NT2/D1 (cell line): ENCODE data around the gene DENND1B.

Experiments used
- DNase-seq: peaks from one replicate; pipeline ENCODE4 v3.0.0-alpha.2; 2011; ENCODE audit warnings: low read depth, low spot score
- H3K27me3 ChIP-seq: 2 replicates; pipeline ENCODE4 v1.6.0; 2011; ENCODE audit warnings: mild to moderate bottlenecking; ENCODE audit not compliant: insufficient read length, insufficient read depth
- H3K36me3 ChIP-seq: 2 replicates; pipeline ENCODE4 v1.6.1; 2011; ENCODE audit warnings: mild to moderate bottlenecking, low read length, mixed read lengths; ENCODE audit not compliant: insufficient read depth, insufficient read length
- H3K4me1 ChIP-seq: 2 replicates; pipeline ENCODE4 v1.5.1; 2011; ENCODE audit not compliant: insufficient read depth, insufficient read length
- H3K4me3 ChIP-seq: 2 replicates; pipeline ENCODE4 v1.5.1; 2011; ENCODE audit warnings: low read depth; ENCODE audit not compliant: insufficient read length
- H3K9ac ChIP-seq: 2 replicates; pipeline ENCODE4 v1.6.0; 2011; ENCODE audit warnings: low read depth; ENCODE audit not compliant: insufficient read length
- H3K9me3 ChIP-seq: 2 replicates; pipeline ENCODE4 v1.5.1; 2011; ENCODE audit warnings: mild to moderate bottlenecking, low read length; ENCODE audit not compliant: insufficient read depth
- SUZ12 ChIP-seq: IDR thresholded peaks from 2 replicates; pipeline ENCODE4 v1.6.1; 2011; ENCODE audit not compliant: insufficient read length, insufficient read depth; ENCODE audit errors: extremely low read depth
- YY1 ChIP-seq: IDR thresholded peaks from 2 replicates; pipeline ENCODE4 v1.6.1; 2011; ENCODE audit not compliant: insufficient read length, insufficient read depth
- ZNF274 ChIP-seq: IDR thresholded peaks from 2 replicates; pipeline ENCODE4 v1.6.1; 2011; ENCODE audit warnings: mild to moderate bottlenecking, low read depth, low read length

The DENND1B gene

GRCh38 chr1:197685785-197686184, 89.5 kb downstream of the DENND1B start:
- Histone ChIP-seq H3K4me3 (no peak overlapping the region), H3K9me3 (no peaks in the 10 kb centered on the region; the same call in 1 of the 2 replicates), H3K4me1 (no peaks in the 10 kb centered on the region), H3K9ac (no peak overlapping the region), H3K27me3 (no peaks in the 10 kb centered on the region), H3K36me3 (no peaks in the 10 kb centered on the region)
- DNase-seq, result no peak
- TF ChIP-seq YY1, result no peak
- no peak for TF ChIP-seq ZNF274
- TF ChIP-seq SUZ12, result no peak

- no peak for DNase-seq
- TF ChIP-seq ZNF274 (no peak), SUZ12 (no peak), YY1 (no peak)
Observed at GRCh38 chr1:197683895-197684553, 91.3 kb downstream of the DENND1B start.

GRCh38 chr1:197683280-197683679, 92.0 kb downstream of the DENND1B start:
- TF ChIP-seq YY1 (no peak), SUZ12 (no peak), ZNF274 (no peak)
- Histone ChIP-seq H3K9ac (no peak overlapping the region), H3K4me1 (no peaks in the 10 kb centered on the region), H3K36me3 (no peaks in the 10 kb centered on the region), H3K27me3 (no peaks in the 10 kb centered on the region), H3K4me3 (no peak overlapping the region), H3K9me3 (no peaks in the 10 kb centered on the region; the same call in 1 of the 2 replicates)
- no peak for DNase-seq

More at GRCh38 chr1:197683895-197684553, 91.3 kb downstream of the DENND1B start:
- Histone ChIP-seq H3K4me3 (no peak overlapping the region), H3K4me1 (no peaks in the 10 kb centered on the region), H3K9me3 (no peaks in the 10 kb centered on the region; the same call in 1 of the 2 replicates), H3K9ac (no peak overlapping the region), H3K36me3 (no peaks in the 10 kb centered on the region), H3K27me3 (no peaks in the 10 kb centered on the region)

GRCh38 chr1:197680311-197680710, 95.0 kb downstream of the DENND1B start:
- no peak for DNase-seq
- no peaks in the 10 kb centered on the region for H3K27me3 ChIP-seq

GRCh38 chr1:197677752-197678295, 97.5 kb downstream of the DENND1B start:
- no peak for TF ChIP-seq SUZ12
- TF ChIP-seq ZNF274, result no peak
- no peak for TF ChIP-seq YY1
- DNase-seq, result no peak
- Histone ChIP-seq H3K27me3 (no peaks in the 10 kb centered on the region), H3K4me3 (no peak overlapping the region), H3K9me3 (no peaks in the 10 kb centered on the region), H3K9ac (no peak overlapping the region), H3K36me3 (no peaks in the 10 kb centered on the region), H3K4me1 (no peaks in the 10 kb centered on the region)

More at GRCh38 chr1:197680311-197680710, 95.0 kb downstream of the DENND1B start:
- Histone ChIP-seq H3K9me3 (no peaks in the 10 kb centered on the region), H3K4me1 (no peaks in the 10 kb centered on the region), H3K9ac (no peak overlapping the region), H3K36me3 (no peaks in the 10 kb centered on the region), H3K4me3 (no peak overlapping the region)
- TF ChIP-seq YY1 (no peak), ZNF274 (no peak)

- H3K9me3 ChIP-seq, result no peaks in the 10 kb centered on the region
- DNase-seq, result no peak
- no peaks in the 10 kb centered on the region for H3K36me3 ChIP-seq
- TF ChIP-seq ZNF274 (no peak), SUZ12 (no peak), YY1 (no peak)
- H3K4me1 ChIP-seq, result no peaks in the 10 kb centered on the region
- H3K9ac ChIP-seq, result no peak overlapping the region
- H3K4me3 ChIP-seq, result no peak overlapping the region
- no peaks in the 10 kb centered on the region for H3K27me3 ChIP-seq
Observed at GRCh38 chr1:197677313-197677712, 98.0 kb downstream of the DENND1B start.

- no peaks in the 10 kb centered on the region for H3K27me3 ChIP-seq
- H3K4me1 ChIP-seq, result no peaks in the 10 kb centered on the region
- no peak overlapping the region for H3K9ac ChIP-seq
- no peaks in the 10 kb centered on the region for H3K36me3 ChIP-seq
- H3K4me3 ChIP-seq, result no peak overlapping the region
- no peaks in the 10 kb centered on the region for H3K9me3 ChIP-seq
- TF ChIP-seq SUZ12 (no peak), YY1 (no peak), ZNF274 (no peak)
- no peak for DNase-seq
Observed at GRCh38 chr1:197675583-197676208, 99.6 kb downstream of the DENND1B start.
